A673 (cell line): Measurements from ENCODE around the gene BUB1B.

Source experiments
- CTCF ChIP-seq: fragments of 300-800, 200-600 bp; sonication (generic); conservative IDR thresholded peaks from 2 replicates; pipeline ENCODE4 v1.5.1; 2017; ENCODE audit warnings: low read depth, mild to moderate bottlenecking, antibody characterized with exemption, low read length, moderate library complexity, mixed read lengths
- EZH2 ChIP-seq: fragments of 200-600 bp; sonication (generic); IDR thresholded peaks from 2 replicates; pipeline ENCODE4 v1.6.1; 2017; ENCODE audit warnings: borderline replicate concordance, low read depth, mild to moderate bottlenecking, mixed read lengths, antibody characterized with exemption, low read length; ENCODE audit not compliant: poor library complexity, severe bottlenecking

DNA sequence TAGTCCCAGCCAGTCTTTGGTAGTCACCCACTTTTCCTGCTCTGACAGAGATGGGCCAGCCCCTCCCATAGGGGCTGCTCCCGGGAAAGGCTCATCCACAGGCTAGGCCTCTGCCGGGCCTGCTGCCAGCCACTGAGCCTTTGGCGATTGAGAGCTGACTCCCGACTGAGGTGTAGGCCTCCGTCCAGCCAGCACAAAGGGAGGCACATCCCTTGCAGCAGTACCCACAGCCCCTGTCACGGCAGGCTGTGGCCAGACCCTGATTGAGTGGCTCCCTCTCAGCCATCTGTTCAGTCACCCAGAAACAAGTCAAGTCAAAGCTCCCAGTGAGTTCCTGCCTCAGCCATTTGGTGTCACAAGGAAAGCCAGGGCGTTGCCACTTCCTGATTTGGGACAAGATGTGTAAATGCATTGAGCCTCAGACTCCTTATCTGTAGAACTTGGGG is 71.8 kb downstream of the BUB1B start:
- TF ChIP-seq CTCF (no peak), EZH2 (no peak)
